Right renal pelvis (tissue), 4 donors: ENCODE data around the gene OR6C74. TPM values are rescaled to one million over a fixed set of nuclear protein-coding genes. Genes with fewer than 3 reads are reported as not detected.

Experiments used
- DNase-seq, 4 donors: peaks; one replicate each; pipeline ENCODE4 v3.0.0-alpha.2; 2013; ENCODE audit warnings: low read depth in 4 of 4, low spot score in 3 of 4, missing footprints in 1 of 4
- polyA plus RNA-seq, 4 donors: library from polyadenylated mRNA; unstranded; fragments of 120-200 nt; gene quantifications; one replicate each; pipeline ENCODE4 v1.2.1, GENCODE V29; 2013; ENCODE audit not compliant: insufficient read length in 4 of 4

Gene OR6C74
- polyA plus RNA-seq: not detected

DNA sequence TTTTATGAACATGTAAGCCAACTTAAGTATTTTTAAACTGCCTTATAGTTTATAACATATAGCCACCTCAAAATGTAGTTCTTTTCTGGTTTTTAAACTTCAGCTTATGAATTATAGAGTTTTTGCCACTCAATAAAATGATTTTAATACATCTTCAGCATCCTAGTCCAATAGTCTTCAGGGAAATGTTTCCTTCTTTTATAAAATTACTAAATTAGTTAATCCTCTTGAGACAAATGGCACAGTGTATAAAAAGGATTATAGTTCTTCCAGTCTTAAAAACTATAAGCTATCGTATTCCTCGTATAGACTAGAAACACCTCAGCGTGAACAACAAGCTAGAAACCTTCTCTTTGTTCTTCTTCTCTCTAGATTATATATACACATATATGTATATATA lies at the start of gene OR6C74:
Gene OR6C74 (plus strand): TSS at position 301 of the 400 bp plus-strand sequence. CDS start 2,679 bp downstream, outside the sequence.
- DNase-seq: no peak

DNA sequence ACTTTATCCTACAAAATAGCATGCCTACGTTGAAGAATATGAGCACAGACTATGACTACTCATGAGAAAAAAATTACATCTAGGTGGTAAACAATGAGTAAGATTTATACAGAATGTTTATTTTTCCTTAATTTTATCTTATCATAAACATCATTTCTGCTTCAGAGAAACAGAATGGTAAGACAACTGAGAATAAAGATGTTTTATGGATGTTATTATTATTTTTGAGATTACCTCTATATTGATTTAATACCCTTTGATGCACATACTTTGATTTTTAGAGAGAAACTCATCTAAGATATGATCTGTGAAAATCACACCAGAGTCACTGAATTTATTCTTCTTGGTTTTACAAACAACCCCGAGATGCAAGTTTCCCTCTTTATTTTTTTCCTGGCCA lies 23.7 kb upstream of the OR6C74 start, which contains the start of gene OR10A7:
Gene OR10A7 (plus strand): TSS at position 301 of the 400 bp plus-strand sequence. CDS start 0 bp downstream, at position 301.
- DNase-seq: no peak

DNA sequence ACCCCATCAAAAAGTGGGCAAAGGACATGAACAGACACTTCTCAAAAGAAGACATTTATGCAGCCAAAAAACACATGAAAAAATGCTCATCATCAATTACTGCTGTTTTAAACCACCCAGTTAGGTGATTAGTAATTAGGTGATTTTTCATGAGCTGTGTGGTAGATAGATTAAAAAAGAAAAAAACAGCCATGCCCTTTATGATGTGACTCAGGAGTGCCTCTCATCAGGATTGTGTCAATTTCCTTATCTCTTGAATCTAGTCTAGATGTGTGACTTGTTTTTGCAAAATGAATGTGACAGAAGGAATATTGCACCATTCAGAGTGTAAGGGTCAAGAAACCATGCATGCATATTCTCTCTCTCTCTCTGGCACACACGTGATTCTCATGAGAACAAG lies 17.9 kb upstream of the OR6C74 start:
- DNase-seq: no peak

DNA sequence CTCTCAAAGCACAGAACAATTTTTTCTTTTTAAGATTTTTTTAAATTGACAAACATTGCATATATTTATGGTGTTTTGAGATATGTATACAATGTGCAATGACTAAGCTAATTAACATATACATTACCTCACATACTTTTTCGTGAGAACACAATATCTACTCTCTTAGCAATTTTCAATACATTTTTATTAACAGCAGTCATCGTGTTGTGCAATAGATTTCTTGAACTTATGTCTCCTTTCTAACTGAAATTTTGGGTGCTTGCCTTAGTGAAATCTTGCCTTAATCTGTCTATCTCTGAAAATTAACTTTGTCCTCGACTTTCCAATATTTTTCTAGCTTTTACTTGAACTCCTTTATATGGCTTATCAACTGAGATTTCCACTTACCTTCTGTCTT lies 16.8 kb upstream of the OR6C74 start:
- no peak for DNase-seq

DNA sequence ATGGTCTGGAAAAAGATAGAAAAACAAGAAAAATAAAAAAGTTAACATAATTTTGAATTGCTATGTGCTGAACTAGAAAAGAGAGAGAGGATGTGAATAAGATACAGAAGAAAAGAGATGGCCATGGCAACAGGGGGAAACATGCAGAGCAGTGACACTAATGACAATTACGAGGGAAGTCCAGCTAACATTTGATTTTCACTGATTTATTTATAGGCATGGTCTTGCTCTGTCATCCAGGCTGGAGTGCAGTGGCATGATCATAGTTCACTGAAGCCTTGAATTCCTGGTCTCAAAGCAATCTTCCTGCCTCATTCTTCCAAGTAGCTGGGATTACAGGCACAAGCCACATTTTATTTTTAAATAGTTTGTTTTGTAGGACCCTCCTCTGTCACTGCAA lies 1.8 kb downstream of the OR6C74 start:
- no peak for DNase-seq

DNA sequence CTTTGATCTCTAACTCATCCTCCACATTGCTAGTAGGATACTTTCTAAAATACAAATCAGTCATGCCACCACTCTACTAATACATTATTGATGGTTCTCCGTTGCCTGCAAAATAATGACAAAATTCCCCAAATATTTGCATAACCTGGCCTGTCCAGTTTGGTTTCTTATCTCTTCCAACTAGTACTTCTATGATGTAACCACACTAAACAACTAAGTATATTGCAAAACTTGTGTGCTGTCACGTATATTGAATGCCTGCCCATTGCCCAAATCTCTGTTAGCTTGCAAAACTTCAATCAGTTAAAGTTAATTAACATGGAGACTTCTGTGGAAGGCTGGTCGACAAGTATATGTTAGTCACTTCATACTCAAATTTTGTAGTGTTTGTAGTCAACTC lies 6.5 kb downstream of the OR6C74 start:
- no peak for DNase-seq

DNA sequence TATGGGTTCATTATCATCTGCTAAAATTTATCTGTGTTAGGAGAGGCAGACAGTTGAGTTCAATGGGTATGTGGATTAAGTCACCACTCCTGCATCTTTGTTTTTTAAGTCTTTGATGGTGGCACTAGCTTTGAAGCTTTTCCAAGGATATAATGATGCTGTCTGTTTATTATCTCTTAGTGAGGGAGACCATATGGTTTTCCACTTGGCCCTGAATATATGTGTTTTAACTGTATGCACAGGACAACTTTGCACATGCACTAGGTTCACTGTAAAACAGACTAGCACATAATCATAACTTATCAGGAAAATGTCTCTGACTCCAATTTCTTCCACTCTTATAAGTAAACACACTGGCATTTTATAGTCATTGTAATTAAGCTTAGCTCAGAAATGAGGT lies 8.9 kb downstream of the OR6C74 start:
- no peak for DNase-seq

DNA sequence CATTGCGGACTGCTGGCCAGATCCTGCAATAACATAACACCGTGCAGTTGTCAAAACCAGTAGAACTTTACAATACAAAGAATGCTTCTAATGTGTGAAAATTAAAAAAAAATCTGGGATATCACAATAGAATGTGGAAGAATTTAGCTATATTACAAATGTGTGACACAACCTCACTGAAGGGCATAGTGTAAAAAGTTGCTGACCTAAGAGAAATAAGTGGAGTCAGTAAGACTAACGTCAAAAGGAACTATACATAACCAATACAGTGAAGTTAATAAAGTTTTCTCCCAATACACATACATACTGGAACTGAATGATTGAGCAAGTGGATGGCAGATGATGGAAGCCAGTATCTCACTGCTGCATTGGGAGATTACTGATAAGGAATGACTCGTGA lies 12.4 kb downstream of the OR6C74 start:
- DNase-seq: no peak

DNA sequence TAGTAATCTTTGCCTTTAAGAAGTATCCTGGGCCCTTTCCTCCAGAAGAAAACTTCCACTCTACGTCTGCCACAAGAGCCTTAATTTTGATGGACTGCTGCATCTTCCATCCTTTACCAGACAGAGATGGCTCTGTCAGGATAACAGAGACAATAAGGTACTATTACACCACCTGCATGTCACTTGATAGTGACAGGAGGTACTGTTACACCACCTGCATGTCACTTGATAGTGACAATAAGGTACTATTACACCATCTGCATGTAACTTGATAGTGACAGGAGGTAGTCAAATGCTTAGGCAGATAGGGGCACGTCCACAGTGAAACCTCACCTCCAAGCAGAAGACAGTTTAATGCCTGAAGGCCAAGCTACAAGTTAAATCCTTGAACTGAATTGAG lies 13.9 kb downstream of the OR6C74 start:
- DNase-seq: no peak

DNA sequence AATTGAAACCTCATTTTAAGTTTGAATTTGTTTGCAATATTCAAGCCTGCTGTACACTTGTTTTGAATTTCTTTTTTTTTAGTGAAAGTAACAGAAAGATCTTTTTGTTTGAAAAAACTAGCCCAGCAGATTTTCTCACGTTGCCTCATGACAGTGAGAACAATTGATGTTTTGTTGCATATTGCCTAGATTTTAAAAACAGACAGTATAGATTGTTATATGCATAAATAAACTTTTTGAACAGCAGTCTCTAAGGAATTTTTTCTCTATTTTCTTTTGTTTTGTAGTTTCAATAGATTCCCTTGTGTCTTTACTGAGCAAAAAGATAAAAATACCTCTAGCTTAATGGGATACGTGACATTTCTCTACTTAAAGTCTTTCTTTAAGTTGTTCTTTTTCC lies 36.6 kb downstream of the OR6C74 start:
- DNase-seq: no peak

DNA sequence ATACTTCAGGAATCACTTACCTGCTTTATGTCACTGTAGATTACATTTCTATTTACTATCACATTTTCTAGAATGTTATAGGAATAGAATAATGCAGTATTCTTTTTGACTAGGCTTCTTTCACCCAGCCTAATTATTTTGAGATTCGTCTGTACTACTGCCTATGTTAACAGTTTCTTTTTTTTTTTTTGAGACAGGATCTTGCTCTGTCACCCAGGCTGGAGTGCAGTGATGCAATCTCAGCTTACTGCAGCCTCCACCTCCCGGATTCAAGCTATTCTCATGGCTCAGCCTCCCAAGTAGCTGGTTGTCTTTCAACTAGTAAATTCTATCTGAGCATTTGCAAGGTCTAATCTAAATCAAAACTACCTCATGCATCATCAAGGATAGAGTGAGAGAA lies 45.6 kb downstream of the OR6C74 start:
- DNase-seq: no peak

Other genes starting within 250 kb of the OR6C74 start
- gene NEUROD4, start 224.6 kb upstream of the OR6C74 start, polyA plus RNA-seq: not detected
- gene OR9K2, start 118.2 kb upstream of the OR6C74 start, polyA plus RNA-seq: not detected
- not detected for gene OR10A7, start 23.6 kb upstream of the OR6C74 start, polyA plus RNA-seq
- under 1 TPM in 1 of 4 donors, not detected in 3; 0.04 TPM for gene OR6C6, start 52.0 kb downstream of the OR6C74 start, polyA plus RNA-seq
- gene OR6C1, start 69.7 kb downstream of the OR6C74 start, polyA plus RNA-seq: not detected
- gene OR6C3, start 86.1 kb downstream of the OR6C74 start, polyA plus RNA-seq: not detected
- gene OR6C75, start 118.4 kb downstream of the OR6C74 start, polyA plus RNA-seq: under 1 TPM in 1 of 4 donors, not detected in 3; 0.03 TPM
- gene OR6C65, start 155.9 kb downstream of the OR6C74 start, polyA plus RNA-seq: not detected
- not detected for gene OR6C76, start 181.6 kb downstream of the OR6C74 start, polyA plus RNA-seq
- not detected for gene OR6C2, start 199.5 kb downstream of the OR6C74 start, polyA plus RNA-seq
- gene OR6C70, start 225.5 kb downstream of the OR6C74 start, polyA plus RNA-seq: not detected
- gene OR6C68, start 247.8 kb downstream of the OR6C74 start, polyA plus RNA-seq: not detected